ENCODE measurements around the gene ADAM12. TPM values are rescaled to one million over a fixed set of nuclear protein-coding genes. Genes with fewer than 3 reads are reported as not detected.

Gene ADAM12
- total RNA-seq, 2 experiments from 2014 or later: 0.60 to 1.6 TPM

- POLR2A ChIA-PET: no interaction called here
- Mint-ChIP-seq H3K27ac (no peak overlapping the region), H3K27me3 (ENCODE audit: low read depth) (no peaks in the 10 kb centered on the region), H3K4me1 (ENCODE audit: low read depth) (no peaks in the 10 kb centered on the region), H3K4me3 (no peak overlapping the region), H3K36me3 (ENCODE audit: low read depth) (no peaks in the 10 kb centered on the region), H3K9me3 (ENCODE audit: insufficient read depth) (no peaks in the 10 kb centered on the region)
- ATAC-seq: no peak
- DNase-seq: no peak
- CTCF ChIA-PET: no interaction called here
Observed at GRCh38 chr10:126288547-126289493, 99.5 kb downstream of the ADAM12 start.

GRCh38 chr10:126286256-126286780 is 102.0 kb downstream of the ADAM12 start:
- Mint-ChIP-seq H3K9me3 (ENCODE audit: insufficient read depth) (no peaks in the 10 kb centered on the region), H3K4me1 (ENCODE audit: low read depth) (no peaks in the 10 kb centered on the region), H3K36me3 (ENCODE audit: low read depth) (no peaks in the 10 kb centered on the region), H3K27ac (no peak overlapping the region), H3K27me3 (ENCODE audit: low read depth) (no peaks in the 10 kb centered on the region), H3K4me3 (no peak overlapping the region)
- ATAC-seq (no peak), DNase-seq (no peak)
- ChIA-PET CTCF (no interaction called here), POLR2A (no interaction called here)

- ChIA-PET POLR2A (no interaction called here), CTCF (no interaction called here)
- ATAC-seq: no peak
- Mint-ChIP-seq H3K36me3 (ENCODE audit: low read depth) (no peaks in the 10 kb centered on the region), H3K4me1 (ENCODE audit: low read depth) (no peaks in the 10 kb centered on the region), H3K27ac (no peak overlapping the region), H3K9me3 (ENCODE audit: insufficient read depth) (no peaks in the 10 kb centered on the region), H3K27me3 (ENCODE audit: low read depth) (no peaks in the 10 kb centered on the region), H3K4me3 (no peak overlapping the region)
- DNase-seq: no peak
Observed at GRCh38 chr10:126283307-126283706, 105.0 kb downstream of the ADAM12 start.

- ChIA-PET POLR2A (no interaction called here), CTCF (no interaction called here)
- ATAC-seq (no peak), DNase-seq (no peak)
- Mint-ChIP-seq H3K4me1 (ENCODE audit: low read depth) (no peaks in the 10 kb centered on the region), H3K9me3 (ENCODE audit: insufficient read depth) (no peaks in the 10 kb centered on the region), H3K36me3 (ENCODE audit: low read depth) (no peaks in the 10 kb centered on the region), H3K4me3 (no peak overlapping the region), H3K27ac (no peak overlapping the region), H3K27me3 (ENCODE audit: low read depth) (no peaks in the 10 kb centered on the region)
Observed at GRCh38 chr10:126278851-126279250, 109.4 kb downstream of the ADAM12 start.

- ChIA-PET POLR2A (no interaction called here), CTCF (no interaction called here)
- H3K4me3 Mint-ChIP-seq: no peak overlapping the region
- no peaks in the 10 kb centered on the region for H3K27me3 Mint-ChIP-seq (ENCODE audit: low read depth)
- H3K36me3 Mint-ChIP-seq (ENCODE audit: low read depth): no peaks in the 10 kb centered on the region
- no peaks in the 10 kb centered on the region for H3K4me1 Mint-ChIP-seq (ENCODE audit: low read depth)
- DNase-seq (no peak), ATAC-seq (no peak)
- no peaks in the 10 kb centered on the region for H3K9me3 Mint-ChIP-seq (ENCODE audit: insufficient read depth)
- no peak overlapping the region for H3K27ac Mint-ChIP-seq
Observed at GRCh38 chr10:126277181-126277580, 111.1 kb downstream of the ADAM12 start.

GRCh38 chr10:126272526-126272925 is 115.8 kb downstream of the ADAM12 start:
- ChIA-PET CTCF (no interaction called here), POLR2A (no interaction called here)
- DNase-seq (no peak), ATAC-seq (no peak)
- H3K4me1 Mint-ChIP-seq (ENCODE audit: low read depth): no peaks in the 10 kb centered on the region
- H3K27me3 Mint-ChIP-seq (ENCODE audit: low read depth): no peaks in the 10 kb centered on the region
- no peaks in the 10 kb centered on the region for H3K36me3 Mint-ChIP-seq (ENCODE audit: low read depth)
- H3K9me3 Mint-ChIP-seq (ENCODE audit: insufficient read depth): no peaks in the 10 kb centered on the region
- H3K27ac Mint-ChIP-seq: no peak overlapping the region
- H3K4me3 Mint-ChIP-seq: no peak overlapping the region

- Mint-ChIP-seq H3K4me3 (no peak overlapping the region), H3K36me3 (ENCODE audit: low read depth) (no peaks in the 10 kb centered on the region), H3K4me1 (ENCODE audit: low read depth) (no peaks in the 10 kb centered on the region), H3K9me3 (ENCODE audit: insufficient read depth) (no peaks in the 10 kb centered on the region), H3K27me3 (ENCODE audit: low read depth) (no peaks in the 10 kb centered on the region), H3K27ac (no peak overlapping the region)
- DNase-seq (no peak), ATAC-seq (no peak)
- POLR2A ChIA-PET: no interaction called here
- CTCF ChIA-PET: no interaction called here
Observed at GRCh38 chr10:126270111-126270510, 118.2 kb downstream of the ADAM12 start.

GRCh38 chr10:126268013-126268920 is 120.0 kb downstream of the ADAM12 start:
- no peaks in the 10 kb centered on the region for H3K27me3 Mint-ChIP-seq (ENCODE audit: low read depth)
- DNase-seq (no peak), ATAC-seq (no peak)
- H3K4me3 Mint-ChIP-seq: no peak overlapping the region
- ChIA-PET CTCF (no interaction called here), POLR2A (no interaction called here)
- H3K9me3 Mint-ChIP-seq (ENCODE audit: insufficient read depth): no peaks in the 10 kb centered on the region
- H3K4me1 Mint-ChIP-seq (ENCODE audit: low read depth): no peaks in the 10 kb centered on the region
- H3K36me3 Mint-ChIP-seq (ENCODE audit: low read depth): no peaks in the 10 kb centered on the region
- no peak overlapping the region for H3K27ac Mint-ChIP-seq

GRCh38 chr10:126264102-126265018 is 123.9 kb downstream of the ADAM12 start:
- CTCF ChIA-PET: no interaction called here
- no peak overlapping the region for H3K27ac Mint-ChIP-seq
- POLR2A ChIA-PET: no interaction called here
- DNase-seq (no peak), ATAC-seq (no peak)
- no peaks in the 10 kb centered on the region for H3K9me3 Mint-ChIP-seq (ENCODE audit: insufficient read depth)
- H3K4me1 Mint-ChIP-seq (ENCODE audit: low read depth): no peaks in the 10 kb centered on the region
- H3K36me3 Mint-ChIP-seq (ENCODE audit: low read depth): no peaks in the 10 kb centered on the region
- H3K4me3 Mint-ChIP-seq: no peak overlapping the region
- H3K27me3 Mint-ChIP-seq (ENCODE audit: low read depth): no peaks in the 10 kb centered on the region

- no peaks in the 10 kb centered on the region for H3K36me3 Mint-ChIP-seq (ENCODE audit: low read depth)
- ATAC-seq (no peak), DNase-seq (no peak)
- H3K27ac Mint-ChIP-seq: no peak overlapping the region
- no peaks in the 10 kb centered on the region for H3K9me3 Mint-ChIP-seq (ENCODE audit: insufficient read depth)
- H3K4me3 Mint-ChIP-seq: no peak overlapping the region
- no peaks in the 10 kb centered on the region for H3K4me1 Mint-ChIP-seq (ENCODE audit: low read depth)
- ChIA-PET CTCF (no interaction called here), POLR2A (no interaction called here)
- no peaks in the 10 kb centered on the region for H3K27me3 Mint-ChIP-seq (ENCODE audit: low read depth)
Observed at GRCh38 chr10:126263006-126263676, 125.1 kb downstream of the ADAM12 start.

GRCh38 chr10:126262233-126262838 is 125.9 kb downstream of the ADAM12 start:
- POLR2A ChIA-PET: no interaction called here
- DNase-seq (no peak), ATAC-seq (no peak)
- no peak overlapping the region for H3K4me3 Mint-ChIP-seq
- H3K27me3 Mint-ChIP-seq (ENCODE audit: low read depth): no peaks in the 10 kb centered on the region
- H3K9me3 Mint-ChIP-seq (ENCODE audit: insufficient read depth): no peaks in the 10 kb centered on the region
- CTCF ChIA-PET: no interaction called here
- H3K36me3 Mint-ChIP-seq (ENCODE audit: low read depth): no peaks in the 10 kb centered on the region
- H3K4me1 Mint-ChIP-seq (ENCODE audit: low read depth): no peaks in the 10 kb centered on the region
- no peak overlapping the region for H3K27ac Mint-ChIP-seq

Data from activated CD8-positive, alpha-beta T cell treated with anti-CD3 and anti-CD28 coated beads, Interleukin-2, amount 10 ng/mL, durations not matched to agents 7 days and 5 days (primary cell).